ENCODE data around the gene KRT38. TPM values are rescaled to one million over a fixed set of nuclear protein-coding genes. Genes with fewer than 3 reads are reported as not detected.

Gene KRT38
- polyA plus RNA-seq, 1 experiment: 0.72 TPM

DNA sequence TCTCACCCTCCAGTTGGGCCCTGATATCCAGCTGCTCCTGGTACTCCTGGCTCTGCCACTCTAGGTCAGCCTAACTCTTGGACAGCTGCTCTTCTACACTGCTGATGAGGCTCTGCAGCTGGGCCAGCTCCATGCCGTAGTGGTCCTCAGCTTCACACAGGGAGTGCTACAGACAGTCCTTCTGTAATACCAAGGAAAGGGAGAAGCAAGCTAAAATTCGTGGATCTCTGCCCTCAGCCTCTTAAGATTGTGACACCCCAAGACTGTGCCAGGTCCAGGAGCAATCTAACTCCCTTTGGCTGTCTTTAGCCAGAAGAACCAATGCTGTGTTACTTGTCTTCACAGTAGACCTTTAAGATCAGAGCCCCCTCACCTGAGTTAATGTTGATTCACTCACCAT is 7.7 kb upstream of the KRT38 start:
- POLR2A ChIA-PET: no interaction called here
- Histone ChIP-seq H3K27me3 (ENCODE audit: control insufficient read depth, insufficient read depth, low read length) (no peaks in the 10 kb centered on the region), H3K36me3 (ENCODE audit: control insufficient read depth, insufficient read depth, low read length) (no peaks in the 10 kb centered on the region), H3K4me3 (ENCODE audit: low read depth, low read length) (no peak overlapping the region)
- CTCF ChIA-PET: interaction anchor here (1.0 to 2.1 kb wide), 2 partner anchors 13 to 100 kb away, joined by 3 to 12 read pairs; no protein-coding TSS in a partner anchor
- no peak for TF ChIP-seq CTCF (IDR thresholded peaks at IDR 0.05; ENCODE audit: insufficient read depth, low read depth, low read length)
- no peak for DNase-seq (ENCODE audit: low read depth)

- TF ChIP-seq CTCF (IDR thresholded peaks at IDR 0.05; ENCODE audit: insufficient read depth, low read depth, low read length): no peak
- CTCF ChIA-PET: interaction anchor here (0.8 kb wide), 2 partner anchors 10 to 102 kb away, joined by 3 to 4 read pairs; no protein-coding TSS in a partner anchor
- Histone ChIP-seq H3K4me3 (ENCODE audit: low read depth, low read length) (no peak overlapping the region), H3K36me3 (ENCODE audit: control insufficient read depth, insufficient read depth, low read length) (no peaks in the 10 kb centered on the region), H3K27me3 (ENCODE audit: control insufficient read depth, insufficient read depth, low read length) (no peaks in the 10 kb centered on the region)
- DNase-seq (ENCODE audit: low read depth): peak; percentile 77
- POLR2A ChIA-PET: interaction anchor here (0.6 kb wide), 4 partner anchors 18 to 241 kb away, joined by 3 to 14 read pairs (median 5); no protein-coding TSS in a partner anchor
Measured at GRCh38 chr17:41446806-41447205, 6.0 kb upstream of the KRT38 start.

- POLR2A ChIA-PET: no interaction called here
- Histone ChIP-seq H3K27me3 (ENCODE audit: control insufficient read depth, insufficient read depth, low read length) (no peaks in the 10 kb centered on the region), H3K4me3 (ENCODE audit: low read depth, low read length) (no peak overlapping the region), H3K36me3 (ENCODE audit: control insufficient read depth, insufficient read depth, low read length) (no peaks in the 10 kb centered on the region)
- CTCF ChIA-PET: interaction anchor here (1.2 to 1.3 kb wide), 2 partner anchors 14 to 51 kb away, joined by 3 to 4 read pairs; no protein-coding TSS in a partner anchor
- no peak for TF ChIP-seq CTCF (IDR thresholded peaks at IDR 0.05; ENCODE audit: insufficient read depth, low read depth, low read length)
- DNase-seq (ENCODE audit: low read depth): no peak
Measured at GRCh38 chr17:41444640-41445039, 3.9 kb upstream of the KRT38 start.

DNA sequence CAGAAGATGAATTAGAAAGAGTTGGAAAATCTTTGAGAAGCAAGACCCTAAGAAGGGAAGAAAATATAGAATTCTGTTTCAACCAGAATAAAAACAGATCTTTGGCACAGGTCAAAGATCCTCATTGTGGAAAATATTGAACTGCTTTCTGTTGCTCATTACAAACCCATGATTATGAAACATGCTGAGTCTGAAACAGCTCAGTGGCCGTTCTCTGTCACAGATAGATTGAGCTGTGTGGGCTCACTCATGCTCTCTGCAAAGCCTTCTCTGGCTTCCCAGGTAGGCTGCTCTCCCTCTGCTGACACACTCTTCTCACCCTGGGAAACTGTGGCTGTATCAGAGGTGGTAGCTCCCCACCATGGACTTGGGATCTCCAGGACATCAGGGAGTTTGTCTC is 3.4 kb upstream of the KRT38 start:
- H3K4me3 ChIP-seq (ENCODE audit: low read depth, low read length): no peak overlapping the region
- DNase-seq (ENCODE audit: low read depth): no peak
- TF ChIP-seq CTCF (IDR thresholded peaks at IDR 0.05; ENCODE audit: insufficient read depth, low read depth, low read length): no peak
- no peaks in the 10 kb centered on the region for H3K27me3 ChIP-seq (ENCODE audit: control insufficient read depth, insufficient read depth, low read length)
- POLR2A ChIA-PET: no interaction called here
- CTCF ChIA-PET: interaction anchor here (1.2 kb wide), 1 partner anchor 14 kb away, joined by 4 read pairs; no protein-coding TSS in a partner anchor
- no peaks in the 10 kb centered on the region for H3K36me3 ChIP-seq (ENCODE audit: control insufficient read depth, insufficient read depth, low read length)

- DNase-seq (ENCODE audit: low read depth): peak; percentile 70
- ChIA-PET POLR2A (interaction anchor here (0.6 kb wide), 1 partner anchor 18 kb away, joined by 3 read pairs; the partner anchor contains the start of gene KRT37), CTCF (interaction anchor here (0.7 to 1.2 kb wide), 3 partner anchors 53 to 220 kb away, joined by 3 read pairs; no protein-coding TSS in a partner anchor)
- Histone ChIP-seq H3K4me3 (ENCODE audit: low read depth, low read length) (no peak overlapping the region), H3K27me3 (ENCODE audit: control insufficient read depth, insufficient read depth, low read length) (no peaks in the 10 kb centered on the region), H3K36me3 (ENCODE audit: control insufficient read depth, insufficient read depth, low read length) (no peaks in the 10 kb centered on the region)
- TF ChIP-seq CTCF (IDR thresholded peaks at IDR 0.05; ENCODE audit: insufficient read depth, low read depth, low read length): no peak
Measured at GRCh38 chr17:41442739-41443138, 2.0 kb upstream of the KRT38 start.

Measured in BJ (cell line).